Lower lobe of right lung (tissue), 2 donors: ENCODE results near the gene CELSR1. TPM values are rescaled to one million over a fixed set of nuclear protein-coding genes. Genes with fewer than 3 reads are reported as not detected.

ENCODE experiments used
- ATAC-seq, 2 donors: fragments of 200-7000 bp; cut with Tn5 transposase; one replicate each; pipeline ENCODE4 v1.9.1; 2020 to 2022; ENCODE audit warnings: mild to moderate bottlenecking in 2 of 2, moderate library complexity in 2 of 2
- DNase-seq: peaks from one replicate; pipeline ENCODE4 v3.0.0-alpha.2; 2020
- H3K27ac ChIP-seq: fragments of 200-600 bp; one replicate; pipeline ENCODE4 v1.8.0; 2022
- H3K27me3 ChIP-seq: fragments of 200-600 bp; one replicate; pipeline ENCODE4 v1.8.0; 2022; ENCODE audit warnings: low read depth
- H3K36me3 ChIP-seq: fragments of 200-600 bp; one replicate; pipeline ENCODE4 v1.8.0; 2022; ENCODE audit warnings: mild to moderate bottlenecking
- H3K4me1 ChIP-seq: fragments of 200-600 bp; one replicate; pipeline ENCODE4 v1.8.0; 2022
- H3K4me3 ChIP-seq: fragments of 200-600 bp; one replicate; pipeline ENCODE4 v1.8.0; 2022; ENCODE audit warnings: mild to moderate bottlenecking
- H3K9me3 ChIP-seq: fragments of 200-600 bp; one replicate; pipeline ENCODE4 v1.8.0; 2022
- CTCF ChIP-seq: fragments of 200-600 bp; IDR thresholded peaks from one replicate; pipeline ENCODE4 v1.8.0; 2022; ENCODE audit warnings: antibody characterized with exemption, mild to moderate bottlenecking
- intact Hi-C: fragments of 100-400 bp; cut with DNase I; formaldehyde crosslinking; loops from one replicate; pipeline ENCODE4 v1.11.0; 2022
- total RNA-seq: library from RNA; stranded (reverse); fragmentation: NEBNext Ultra II Directional; extraction: Animal tissue kit (Norgen Biotek cat#: 25700); gene quantifications from one replicate; pipeline ENCODE4 v1.2.1, GENCODE V29; 2021
- donor health status: DM: no; HTN: yes; CAD: no; lungs with severe emphysema.

The CELSR1 gene
- total RNA-seq, 1 donor from 2014 or later = 51.8 TPM

DNA sequence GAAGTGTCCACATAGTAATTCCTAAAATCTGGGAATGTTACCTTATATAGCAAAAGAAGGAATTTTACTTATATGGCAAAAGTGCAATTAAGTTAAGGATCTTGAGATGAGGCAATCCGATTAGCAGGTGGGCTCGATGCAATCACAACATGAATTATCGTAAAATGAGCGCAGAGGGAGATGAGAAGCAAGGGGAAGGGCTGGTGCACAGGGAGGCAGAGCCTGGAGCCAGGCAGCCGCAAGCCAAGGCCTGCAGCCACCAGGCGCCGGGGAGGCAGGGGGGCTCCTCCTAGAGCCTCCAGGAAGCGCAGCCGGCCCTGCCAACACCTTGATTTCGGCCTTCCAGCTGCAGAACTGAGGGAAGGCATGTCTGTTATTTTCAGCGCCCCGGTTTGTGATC, 85.7 kb downstream of the CELSR1 start:
- Histone ChIP-seq H3K9me3 (no peaks in the 10 kb centered on the region), H3K4me1 (peaks cover 45% of the 10 kb centered on the region), H3K27me3 (peaks cover 3% of the 10 kb centered on the region), H3K27ac (peak overlapping the region; percentile 53), H3K36me3 (no peaks in the 10 kb centered on the region), H3K4me3 (no peak overlapping the region)
- no peak for ATAC-seq
- intact Hi-C loops = no loop called here
- TF ChIP-seq CTCF = no peak
- no peak for DNase-seq

DNA sequence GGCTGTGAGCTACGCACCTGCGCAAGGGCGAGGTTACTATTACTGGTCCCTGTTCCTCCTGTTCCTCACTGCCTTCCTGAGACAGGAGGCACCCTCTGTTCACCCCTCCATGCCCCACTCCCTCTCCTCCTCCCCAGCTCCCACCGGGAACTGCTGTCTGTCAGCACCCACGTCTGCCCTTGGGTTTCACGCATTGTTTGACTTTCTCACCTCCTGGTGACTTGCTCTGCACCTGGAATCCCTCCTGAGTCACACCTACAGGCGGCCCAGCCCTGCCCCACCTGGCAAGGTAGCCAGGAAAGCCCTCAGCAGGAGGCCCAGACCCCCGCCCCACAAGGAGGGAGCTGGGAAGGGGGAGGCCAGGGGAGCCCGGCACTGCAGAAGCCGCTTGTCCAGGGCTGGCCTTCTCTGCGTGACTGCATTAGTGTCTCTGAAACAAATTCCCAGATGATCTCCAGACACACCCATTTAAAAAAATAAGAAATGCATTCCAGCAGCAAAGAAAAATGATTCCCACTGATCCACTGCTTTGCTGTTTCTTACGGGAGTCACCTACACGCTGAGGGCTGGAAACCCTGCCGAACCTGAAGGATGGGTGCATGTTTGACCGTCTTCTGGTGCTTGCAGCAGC, 86.4 kb downstream of the CELSR1 start:
- peak; percentile 27 to 29 for ATAC-seq
- Histone ChIP-seq H3K9me3 (no peaks in the 10 kb centered on the region), H3K27me3 (peaks cover 3% of the 10 kb centered on the region), H3K4me1 (peaks cover 47% of the 10 kb centered on the region), H3K36me3 (no peaks in the 10 kb centered on the region), H3K4me3 (no peak overlapping the region), H3K27ac (peak overlapping the region; percentile 36)
- TF ChIP-seq CTCF = no peak
- DNase-seq = no peak
- intact Hi-C loops = no loop called here

DNA sequence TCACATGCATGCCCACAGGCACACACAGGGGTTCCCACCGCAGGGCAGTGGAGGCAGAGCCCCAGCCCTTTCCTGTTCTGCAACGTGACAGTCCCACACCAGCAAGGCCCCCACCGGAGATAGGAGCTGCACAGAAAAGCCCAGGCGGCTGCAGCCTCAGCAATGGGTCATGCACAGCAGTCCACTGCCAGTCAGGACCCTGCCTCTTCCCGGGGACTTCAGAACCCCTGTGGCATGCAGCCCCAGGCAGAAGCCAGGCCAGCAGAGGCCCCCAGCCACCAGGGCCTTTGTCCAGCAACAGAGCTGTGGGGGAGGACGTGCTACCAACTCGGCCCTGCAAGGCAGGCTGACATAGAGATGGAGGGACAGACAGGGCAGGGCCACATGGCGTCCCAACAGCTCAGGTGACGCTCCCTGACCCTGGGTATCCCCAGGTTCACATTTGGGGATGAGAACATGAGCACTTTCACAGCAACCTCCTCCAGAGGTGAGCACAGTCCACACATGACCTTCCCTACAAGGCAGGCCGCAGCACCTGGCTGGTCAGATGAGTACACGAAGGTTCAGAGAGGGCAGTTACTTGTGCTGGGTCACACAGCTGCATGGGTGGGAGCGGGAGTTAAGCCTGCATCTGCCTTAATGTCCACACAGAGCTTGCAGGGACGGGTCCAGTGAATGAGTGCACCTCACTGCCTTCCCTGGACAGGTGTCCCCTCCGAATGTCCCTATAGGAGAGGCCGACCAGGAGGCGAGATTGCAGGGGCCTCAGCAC, 87.3 kb downstream of the CELSR1 start:
- Histone ChIP-seq H3K27me3 (peaks cover under 1% of the 10 kb centered on the region), H3K9me3 (no peaks in the 10 kb centered on the region), H3K36me3 (no peaks in the 10 kb centered on the region), H3K27ac (peak overlapping the region; percentile 36), H3K4me3 (no peak overlapping the region), H3K4me1 (peaks cover 47% of the 10 kb centered on the region)
- intact Hi-C loops = no loop called here
- ATAC-seq = no peak
- DNase-seq = no peak
- TF ChIP-seq CTCF = no peak

DNA sequence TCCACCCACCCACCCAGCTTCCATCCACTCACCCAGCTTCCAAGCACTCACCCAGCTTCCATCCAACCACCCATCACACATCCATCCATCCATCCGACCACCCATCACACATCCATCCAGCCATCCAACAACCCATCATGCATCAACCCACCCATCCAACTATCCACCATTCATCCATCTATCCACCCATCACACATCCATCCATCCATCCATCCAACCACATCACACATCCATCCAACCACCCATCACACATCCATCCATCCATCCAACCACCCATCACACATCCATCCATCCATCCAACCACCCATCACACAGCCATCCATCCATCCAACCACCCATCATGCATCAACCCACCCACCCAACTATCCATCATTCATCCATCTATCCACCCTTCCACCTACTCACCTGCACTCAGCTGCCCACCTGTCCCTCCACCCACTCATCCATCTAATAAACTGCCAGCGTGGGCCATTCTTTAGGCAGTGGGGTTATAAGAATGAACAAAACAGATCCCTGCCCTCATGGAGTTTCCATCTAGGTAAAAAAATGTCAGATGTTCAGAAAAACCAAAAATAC, 88.2 kb downstream of the CELSR1 start:
- no peak overlapping the region for H3K4me3 ChIP-seq
- no peak for DNase-seq
- no peaks in the 10 kb centered on the region for H3K36me3 ChIP-seq
- no peak for ATAC-seq
- intact Hi-C loops = no loop called here
- no peak overlapping the region for H3K27ac ChIP-seq
- H3K4me1 ChIP-seq = peaks cover 51% of the 10 kb centered on the region
- H3K9me3 ChIP-seq = no peaks in the 10 kb centered on the region
- H3K27me3 ChIP-seq = no peaks in the 10 kb centered on the region
- TF ChIP-seq CTCF = no peak

- ATAC-seq (peak; percentile 64 to 67), DNase-seq (peak; percentile 64)
- TF ChIP-seq CTCF = no peak
- Histone ChIP-seq H3K9me3 (no peaks in the 10 kb centered on the region), H3K27me3 (no peaks in the 10 kb centered on the region), H3K27ac (peak overlapping the region; percentile 58), H3K36me3 (no peaks in the 10 kb centered on the region), H3K4me3 (no peak overlapping the region), H3K4me1 (peaks cover 47% of the 10 kb centered on the region)
- intact Hi-C loops = no loop called here
Observed at GRCh38 chr22:46448333-46448732, 89.1 kb downstream of the CELSR1 start.
